Activated CD4-positive, alpha-beta memory T cell treated with anti-CD3 and anti-CD28 coated beads for 36 hours (primary cell): ENCODE data around the gene GAL3ST2. TPM values are rescaled to one million over a fixed set of nuclear protein-coding genes. Genes with fewer than 3 reads are reported as not detected.

Experiments
- CTCF ChIA-PET: fragments of 350-600 bp; sonication (Branson Sonifier 250); formaldehyde crosslinking; loops from one replicate; lab custom pipeline; 2021; ENCODE audit warnings: antibody characterized with exemption, inconsistent platforms; lab: Charles Lee
- POLR2A ChIA-PET: fragments of 350-600 bp; sonication (Branson Sonifier 250); formaldehyde crosslinking; loops from one replicate; lab custom pipeline; 2021; ENCODE audit warnings: antibody characterized with exemption; lab: Charles Lee
- DNase-seq: peaks from one replicate; pipeline ENCODE4 v3.0.0-alpha.2; 2020
- H3K27ac Mint-ChIP-seq: one replicate; pipeline ENCODE4 v1.8.0; 2021; ENCODE audit warnings: mixed read lengths
- H3K27me3 Mint-ChIP-seq: one replicate; pipeline ENCODE4 v1.8.0; 2021; ENCODE audit warnings: mixed read lengths
- H3K36me3 Mint-ChIP-seq: one replicate; pipeline ENCODE4 v1.8.0; 2021; ENCODE audit warnings: mixed read lengths
- H3K4me1 Mint-ChIP-seq: one replicate; pipeline ENCODE4 v1.8.0; 2021; ENCODE audit warnings: low read depth, mixed read lengths
- H3K4me3 Mint-ChIP-seq: one replicate; pipeline ENCODE4 v1.8.0; 2021; ENCODE audit warnings: mild to moderate bottlenecking, mixed read lengths
- H3K9me3 Mint-ChIP-seq: one replicate; pipeline ENCODE4 v1.8.0; 2021; ENCODE audit warnings: mixed read lengths
- intact Hi-C: fragments of 100-400 bp; cut with micrococcal nuclease; formaldehyde crosslinking; loops from one replicate; pipeline ENCODE4 v1.15.1; 2023
- total RNA-seq, 2 experiments: library from RNA; stranded (reverse); gene quantifications; one replicate each; pipeline ENCODE4 v1.2.3, GENCODE V29; 2021

The GAL3ST2 gene
- total RNA-seq, 2 experiments from 2014 or later, result 0.65 to 0.93 TPM

DNA sequence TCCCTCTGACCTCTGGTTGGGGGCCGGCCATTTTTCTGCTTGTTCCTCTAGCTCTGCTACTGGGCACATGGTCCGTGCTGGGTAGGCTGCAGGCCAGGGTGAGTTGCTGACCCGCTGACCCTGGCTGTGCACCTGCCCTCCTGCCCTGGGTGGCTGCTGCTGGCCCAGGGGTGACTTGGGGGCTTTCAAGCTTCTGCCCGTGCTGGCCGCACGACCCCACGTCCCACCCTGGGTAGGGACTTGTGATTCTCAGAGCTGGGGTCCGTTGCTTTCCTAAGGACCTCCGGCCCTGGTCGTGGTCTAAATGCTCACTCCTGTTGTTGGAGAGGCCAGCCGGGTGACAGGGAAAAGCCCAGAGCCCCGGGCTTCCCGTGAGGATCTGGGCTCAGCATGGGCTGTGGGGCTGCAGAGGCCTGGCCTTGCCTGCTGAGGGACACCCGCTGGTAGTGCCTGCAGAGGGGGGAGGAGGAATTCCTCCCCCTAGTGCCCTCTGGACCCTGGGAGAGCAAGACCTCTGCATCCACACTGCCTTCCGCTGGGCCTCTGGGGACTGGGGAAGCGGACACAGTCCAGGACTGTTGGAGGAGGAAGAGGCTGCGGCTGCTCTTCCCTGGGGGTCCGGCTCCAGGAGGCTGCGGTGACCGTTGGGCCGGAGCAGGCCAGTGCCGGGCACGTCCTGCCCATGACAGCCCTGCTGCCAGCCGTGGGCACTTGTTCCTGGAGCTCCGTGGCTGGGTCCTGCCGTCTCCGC lies 6.3 kb upstream of the GAL3ST2 start:
- no peak for DNase-seq
- no peak overlapping the region for H3K4me3 Mint-ChIP-seq
- no peaks in the 10 kb centered on the region for H3K36me3 Mint-ChIP-seq
- CTCF ChIA-PET, result no interaction called here
- H3K9me3 Mint-ChIP-seq, result no peaks in the 10 kb centered on the region
- POLR2A ChIA-PET, result no interaction called here
- H3K27ac Mint-ChIP-seq, result no peak overlapping the region
- intact Hi-C loops, result no loop called here
- no peaks in the 10 kb centered on the region for H3K27me3 Mint-ChIP-seq
- H3K4me1 Mint-ChIP-seq, result peaks cover 6% of the 10 kb centered on the region

DNA sequence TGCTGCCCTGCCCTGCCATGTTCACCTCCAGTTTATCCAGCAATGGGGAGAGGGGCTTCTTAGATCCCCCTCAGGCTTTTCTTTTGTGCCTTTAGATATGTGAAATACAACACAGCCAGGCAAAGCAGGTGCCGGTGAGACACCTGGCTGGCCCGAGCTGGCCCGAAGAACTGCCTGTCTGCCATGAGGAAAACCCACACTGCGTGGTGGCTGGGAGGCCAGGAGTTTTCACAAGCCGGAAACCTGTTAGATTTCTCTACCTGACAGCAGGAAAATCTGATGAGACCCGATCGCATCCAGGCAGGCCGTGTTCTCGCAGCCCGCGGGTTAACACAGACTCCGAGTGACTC lies 5.7 kb upstream of the GAL3ST2 start:
- no peak for DNase-seq
- Mint-ChIP-seq H3K36me3 (no peaks in the 10 kb centered on the region), H3K27ac (no peak overlapping the region), H3K4me1 (peaks cover 6% of the 10 kb centered on the region), H3K27me3 (no peaks in the 10 kb centered on the region), H3K9me3 (no peaks in the 10 kb centered on the region), H3K4me3 (no peak overlapping the region)
- ChIA-PET CTCF (no interaction called here), POLR2A (interaction anchor here (0.8 to 1.0 kb wide), 2 partner anchors 8 to 31 kb away, joined by 3 read pairs; no protein-coding TSS in a partner anchor)
- intact Hi-C loops, result no loop called here

DNA sequence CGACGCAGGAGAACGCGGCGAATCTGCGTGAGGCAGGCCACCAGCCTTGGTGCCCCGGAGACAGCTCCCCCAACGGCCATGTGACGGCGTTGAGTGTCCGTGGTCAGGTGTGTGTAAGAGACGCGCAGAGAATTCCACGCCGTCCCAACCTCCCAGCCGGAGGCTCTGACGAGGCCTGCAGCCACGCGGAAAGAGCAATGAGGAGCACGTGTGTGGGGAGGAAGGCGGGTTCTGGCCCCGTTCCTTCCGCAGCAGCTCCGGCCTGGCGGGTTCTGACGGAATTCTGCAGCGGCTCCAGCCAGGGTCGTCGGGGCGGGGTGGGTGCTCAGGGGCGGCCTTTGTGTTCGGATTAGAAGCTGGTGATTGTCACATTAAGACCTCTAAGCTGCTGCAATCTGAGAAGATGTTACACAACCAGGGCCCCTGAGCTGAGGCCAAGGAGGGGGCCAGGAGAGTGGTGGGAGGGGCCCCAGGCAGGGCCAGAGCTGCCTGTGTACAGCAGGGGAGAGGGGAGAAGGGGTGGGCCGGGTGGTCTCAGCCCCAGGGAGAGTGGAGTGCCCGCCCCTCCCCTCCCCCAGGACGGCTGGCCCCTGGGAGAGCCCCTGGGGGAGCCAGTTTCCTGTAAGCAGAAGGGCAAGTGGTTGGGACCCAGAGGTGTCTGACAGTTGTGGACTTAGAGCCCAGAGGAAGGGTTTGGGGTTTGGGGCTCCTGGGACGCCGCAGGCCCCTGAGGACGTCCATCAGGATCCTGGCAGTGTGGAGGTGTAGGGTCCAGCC lies 5.1 kb upstream of the GAL3ST2 start:
- Mint-ChIP-seq H3K36me3 (no peaks in the 10 kb centered on the region), H3K27ac (peak overlapping the region; percentile 21), H3K4me3 (no peak overlapping the region), H3K9me3 (no peaks in the 10 kb centered on the region), H3K4me1 (peaks cover 6% of the 10 kb centered on the region), H3K27me3 (no peaks in the 10 kb centered on the region)
- POLR2A ChIA-PET, result interaction anchor here (0.8 to 1.0 kb wide), 2 partner anchors 8 to 32 kb away, joined by 3 read pairs; no protein-coding TSS in a partner anchor
- peak; percentile 8 for DNase-seq
- intact Hi-C loops, result loop anchor here (1.0 kb wide), 1 partner anchor 17 kb away; no protein-coding TSS in a partner anchor
- CTCF ChIA-PET, result no interaction called here

DNA sequence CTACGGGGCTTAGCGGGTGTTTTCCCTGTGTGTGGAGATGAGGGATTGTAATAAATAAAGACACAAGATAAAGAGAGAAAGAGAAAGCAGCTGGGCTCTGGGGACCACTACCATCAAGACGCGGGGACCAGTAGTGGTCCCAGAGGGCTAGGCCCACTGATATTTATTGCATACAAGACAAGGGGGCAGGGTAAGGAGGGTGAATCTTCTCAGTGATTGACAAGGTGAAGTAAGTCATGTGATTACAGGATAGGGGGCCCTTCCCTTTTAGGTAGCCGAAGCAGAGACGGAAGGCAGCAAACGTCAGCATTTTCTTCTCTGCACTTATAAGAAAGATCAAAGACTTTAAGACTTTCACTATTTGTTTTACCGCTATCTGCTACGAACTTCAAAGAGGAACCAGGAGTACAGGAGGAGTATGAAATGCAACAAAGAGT lies 4.5 kb upstream of the GAL3ST2 start:
- no peaks in the 10 kb centered on the region for H3K27me3 Mint-ChIP-seq
- CTCF ChIA-PET, result no interaction called here
- H3K9me3 Mint-ChIP-seq, result no peaks in the 10 kb centered on the region
- POLR2A ChIA-PET, result interaction anchor here (1.0 kb wide), 2 partner anchors 9 to 86 kb away, joined by 3 read pairs; partner anchors contain the start of gene DTYMK
- peak; percentile 57 for DNase-seq
- H3K4me1 Mint-ChIP-seq, result peaks cover 6% of the 10 kb centered on the region
- no peaks in the 10 kb centered on the region for H3K36me3 Mint-ChIP-seq
- peak overlapping the region; percentile 21 for H3K27ac Mint-ChIP-seq
- intact Hi-C loops, result loop anchor here (1.0 kb wide), 1 partner anchor 16 kb away; no protein-coding TSS in a partner anchor
- H3K4me3 Mint-ChIP-seq, result no peak overlapping the region

DNA sequence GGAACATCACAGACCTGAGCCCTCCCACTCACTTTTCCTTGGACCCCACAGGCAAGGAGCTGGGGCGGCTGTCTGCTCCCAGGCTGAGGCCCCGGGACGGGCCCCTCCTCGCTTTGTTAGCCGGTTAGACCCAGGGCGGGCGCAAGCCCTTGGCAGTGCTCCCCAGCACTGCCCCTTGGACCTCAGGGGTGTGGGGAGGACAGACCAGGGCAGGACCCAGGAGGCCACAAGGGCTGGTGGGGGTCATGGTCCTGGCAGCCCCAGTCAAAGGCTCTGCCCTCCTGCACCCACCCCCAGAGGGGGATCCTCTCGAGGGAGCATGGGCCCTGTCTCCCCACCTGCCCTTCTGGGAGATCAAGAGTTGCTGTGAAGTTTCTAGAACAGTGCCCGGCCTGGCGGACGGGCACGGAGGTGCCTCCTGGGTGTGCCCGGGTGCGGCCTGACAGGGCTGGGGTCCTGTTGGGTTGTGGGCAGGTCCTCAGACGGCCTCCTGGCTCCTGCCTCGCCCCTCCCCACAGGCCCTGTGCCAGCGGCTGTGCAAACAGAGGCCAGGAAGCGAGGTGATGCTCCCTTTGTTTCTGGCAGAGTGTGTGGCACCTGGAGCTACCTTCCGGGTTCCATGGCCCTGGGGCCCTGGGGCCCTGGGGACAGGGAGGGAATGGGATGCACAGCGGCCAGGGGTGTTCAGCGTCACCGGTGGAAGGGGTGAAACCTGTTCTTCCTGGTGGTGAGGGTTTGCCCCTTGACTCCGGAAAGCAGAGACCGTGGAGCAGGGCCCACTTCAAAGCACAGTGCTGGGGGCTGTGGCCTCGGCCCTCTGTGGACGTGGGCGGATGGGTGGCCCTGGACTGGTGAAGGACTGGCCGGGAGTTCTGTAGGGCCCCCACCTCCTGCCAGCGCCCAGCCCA lies 2.9 kb upstream of the GAL3ST2 start:
- H3K4me3 Mint-ChIP-seq, result no peak overlapping the region
- DNase-seq, result peak; percentile 7
- H3K27ac Mint-ChIP-seq, result no peak overlapping the region
- no peaks in the 10 kb centered on the region for H3K9me3 Mint-ChIP-seq
- H3K4me1 Mint-ChIP-seq, result peaks cover 6% of the 10 kb centered on the region
- no peaks in the 10 kb centered on the region for H3K27me3 Mint-ChIP-seq
- CTCF ChIA-PET, result no interaction called here
- intact Hi-C loops, result no loop called here
- POLR2A ChIA-PET, result interaction anchor here (0.8 kb wide), 1 partner anchor 71 kb away, joined by 3 read pairs; no protein-coding TSS in a partner anchor
- no peaks in the 10 kb centered on the region for H3K36me3 Mint-ChIP-seq

DNA sequence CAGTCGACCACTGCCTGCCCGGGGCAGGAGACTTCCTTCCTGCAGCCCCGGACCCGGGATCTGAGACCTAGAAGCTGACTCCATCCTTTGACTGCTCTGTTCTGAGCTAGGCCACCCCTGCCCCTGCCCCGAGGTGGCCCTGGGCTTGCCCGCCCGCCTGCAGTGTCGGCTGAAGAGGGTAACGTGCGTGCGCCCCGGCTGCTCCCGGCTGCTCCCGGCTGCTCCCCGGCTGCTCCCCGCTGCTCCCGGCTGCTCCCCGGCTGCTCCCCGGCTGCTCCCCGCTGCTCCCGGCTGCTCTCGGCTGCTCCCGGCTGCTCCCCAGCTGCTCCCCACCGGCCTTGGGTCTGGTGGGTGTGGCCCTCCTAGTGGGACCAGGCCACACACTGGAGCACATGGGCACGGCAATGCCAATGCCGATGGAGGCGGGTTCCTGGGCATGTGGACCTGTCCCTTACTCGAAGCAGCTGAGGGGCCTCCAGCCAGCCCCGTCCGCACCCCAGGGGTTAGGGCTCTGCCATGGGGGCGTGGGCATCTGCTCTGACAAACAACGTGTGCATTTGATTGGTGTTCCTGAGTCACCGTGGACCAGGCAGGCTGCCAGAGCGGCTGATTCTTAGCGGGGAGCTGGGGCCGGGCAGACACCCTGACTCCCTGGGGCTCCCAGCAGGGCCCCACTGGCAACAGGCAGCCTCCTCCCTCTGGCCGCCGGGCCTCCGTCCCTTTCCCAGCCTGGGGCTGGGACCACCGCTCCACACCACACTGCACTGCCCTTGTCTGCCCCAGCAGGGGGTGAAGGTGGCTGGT lies 2.0 kb upstream of the GAL3ST2 start:
- no peak overlapping the region for H3K27ac Mint-ChIP-seq
- H3K4me3 Mint-ChIP-seq, result no peak overlapping the region
- peak; percentile 7 for DNase-seq
- peaks cover 6% of the 10 kb centered on the region for H3K4me1 Mint-ChIP-seq
- intact Hi-C loops, result no loop called here
- ChIA-PET CTCF (no interaction called here), POLR2A (interaction anchor here (0.6 kb wide), 1 partner anchor 13 kb away, joined by 3 read pairs; no protein-coding TSS in a partner anchor)
- no peaks in the 10 kb centered on the region for H3K27me3 Mint-ChIP-seq
- H3K36me3 Mint-ChIP-seq, result no peaks in the 10 kb centered on the region
- no peaks in the 10 kb centered on the region for H3K9me3 Mint-ChIP-seq

DNA sequence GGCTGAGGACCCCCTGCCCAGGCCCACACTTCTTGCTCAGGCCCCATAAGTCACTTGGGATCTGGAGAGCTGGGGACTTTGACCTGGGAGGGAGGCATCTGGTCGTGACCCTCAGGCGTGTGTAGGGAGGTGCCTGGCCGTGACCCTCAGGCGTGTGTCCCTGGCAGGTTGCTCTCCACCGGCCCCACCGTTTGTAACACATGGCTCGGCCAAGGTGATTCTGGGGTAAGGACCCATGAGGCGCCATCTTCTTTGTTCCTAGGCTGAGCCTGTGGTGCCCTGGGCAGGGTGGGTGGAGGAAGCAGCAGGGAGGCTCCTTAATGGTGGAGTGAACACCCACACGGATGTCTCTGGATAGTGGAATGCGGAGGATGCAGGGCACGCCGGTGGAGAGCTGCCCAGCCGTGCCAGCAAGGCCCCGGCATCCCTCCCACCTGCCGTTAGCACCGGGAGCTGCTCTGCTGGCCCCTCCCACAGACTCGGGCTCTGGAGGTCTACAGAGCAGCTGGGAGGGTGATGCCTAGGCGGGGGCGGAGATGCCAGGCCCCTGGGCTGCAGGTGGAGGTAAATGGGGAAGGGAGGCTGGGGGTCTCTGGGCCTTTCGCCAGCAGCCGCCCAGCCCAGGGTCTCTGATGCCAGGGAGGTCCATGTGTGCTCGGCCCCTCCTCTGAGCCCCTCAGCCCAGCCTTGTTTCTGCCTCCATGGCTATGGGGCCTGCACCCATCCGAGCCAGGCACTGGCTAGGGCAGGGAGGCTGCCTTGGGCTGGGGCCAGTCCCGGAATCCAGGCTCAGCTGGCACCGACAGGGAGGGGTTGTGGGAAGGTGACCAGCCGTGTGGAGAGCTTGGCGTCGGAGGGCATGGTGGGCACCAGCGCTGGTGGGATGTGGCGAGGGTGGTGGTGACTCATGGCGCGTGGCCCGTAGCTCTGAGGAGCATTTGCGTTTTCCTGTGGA lies 1.1 kb upstream of the GAL3ST2 start:
- Mint-ChIP-seq H3K27ac (no peak overlapping the region), H3K36me3 (no peaks in the 10 kb centered on the region), H3K4me1 (peaks cover 6% of the 10 kb centered on the region), H3K9me3 (peaks cover 2% of the 10 kb centered on the region), H3K27me3 (no peaks in the 10 kb centered on the region), H3K4me3 (no peak overlapping the region)
- CTCF ChIA-PET, result no interaction called here
- peak; percentile 7 for DNase-seq
- POLR2A ChIA-PET, result interaction anchor here (0.6 kb wide), 1 partner anchor 12 kb away, joined by 3 read pairs; no protein-coding TSS in a partner anchor
- intact Hi-C loops, result no loop called here

DNA sequence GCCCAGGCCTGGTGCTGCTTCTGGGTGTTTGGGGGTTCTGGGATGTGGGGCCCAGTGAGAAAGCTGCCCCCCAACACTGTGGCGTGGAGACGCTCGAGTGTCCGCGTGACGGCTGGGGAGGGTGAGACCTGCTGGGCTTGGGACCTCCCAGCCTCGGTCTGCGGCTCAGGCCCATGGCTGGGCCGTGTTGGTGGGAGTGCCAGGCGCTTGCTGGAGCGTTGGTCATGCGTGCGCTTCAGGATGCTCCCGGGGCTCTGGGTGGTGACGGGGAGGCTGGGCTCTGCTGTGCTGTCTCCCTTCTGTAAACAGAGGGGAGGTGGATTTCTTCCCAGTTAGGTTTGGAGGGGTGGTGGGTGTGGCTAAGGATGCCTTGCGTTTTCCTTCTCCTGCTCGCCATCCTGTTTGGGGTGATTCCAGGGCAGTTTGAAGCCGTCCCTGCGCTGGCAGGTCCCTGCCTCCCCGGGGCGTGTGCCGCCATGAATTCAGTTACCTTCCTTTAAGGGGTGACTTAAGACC lies 606 bp downstream of the GAL3ST2 start:
- H3K9me3 Mint-ChIP-seq, result peaks cover 10% of the 10 kb centered on the region
- H3K27me3 Mint-ChIP-seq, result no peaks in the 10 kb centered on the region
- no peak overlapping the region for H3K27ac Mint-ChIP-seq
- intact Hi-C loops, result no loop called here
- POLR2A ChIA-PET, result no interaction called here
- CTCF ChIA-PET, result no interaction called here
- H3K4me3 Mint-ChIP-seq, result no peak overlapping the region
- peaks cover under 1% of the 10 kb centered on the region for H3K4me1 Mint-ChIP-seq
- DNase-seq, result no peak
- peaks cover 4% of the 10 kb centered on the region for H3K36me3 Mint-ChIP-seq

DNA sequence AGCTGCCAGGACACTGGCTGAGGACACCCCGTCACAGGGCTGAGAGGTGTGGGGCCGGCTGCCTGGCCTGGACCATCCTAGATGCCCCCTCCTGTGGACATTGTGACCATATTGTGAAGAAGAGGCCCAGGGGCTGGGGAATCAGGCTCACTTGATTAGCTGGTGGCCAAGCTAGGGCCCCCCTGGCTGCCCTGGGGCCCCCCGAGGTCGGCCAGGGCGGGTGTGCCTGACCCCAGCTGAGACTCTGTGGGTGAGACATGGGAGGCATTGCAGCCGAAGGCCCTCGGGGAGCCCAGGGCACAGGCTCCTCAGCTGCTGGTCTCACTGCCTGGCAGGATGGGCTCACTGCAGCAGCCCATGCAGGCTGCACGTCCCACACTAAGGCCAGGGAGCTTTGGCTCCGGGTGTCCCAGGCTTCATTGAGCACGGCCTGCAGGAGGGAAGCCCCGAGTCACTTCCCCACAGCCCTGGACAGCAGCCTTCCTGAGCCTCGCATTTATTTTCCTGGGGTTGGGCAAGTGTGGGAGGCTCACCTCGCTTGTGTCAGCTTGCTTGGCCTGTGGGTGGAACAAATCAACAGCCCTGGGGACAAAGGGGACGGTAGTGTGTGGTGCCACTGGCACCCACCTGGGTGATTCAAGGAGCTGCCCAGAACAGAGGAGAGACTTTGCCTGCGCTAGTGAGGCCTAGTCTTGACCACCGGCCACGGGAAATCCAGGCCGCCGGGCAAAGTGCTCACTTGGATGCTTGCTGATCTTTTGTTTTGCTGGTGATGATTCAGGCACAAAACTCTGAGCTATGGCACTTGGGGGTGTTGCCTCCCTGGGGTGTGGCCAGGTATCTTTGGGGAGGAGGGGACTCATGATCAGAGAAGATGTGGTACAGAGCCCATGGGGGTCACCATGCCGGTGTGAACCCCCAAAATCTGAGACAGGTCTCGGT lies 1.3 kb downstream of the GAL3ST2 start:
- Mint-ChIP-seq H3K4me3 (no peak overlapping the region), H3K9me3 (peaks cover 10% of the 10 kb centered on the region), H3K4me1 (no peaks in the 10 kb centered on the region), H3K27ac (no peak overlapping the region), H3K36me3 (peaks cover 4% of the 10 kb centered on the region), H3K27me3 (no peaks in the 10 kb centered on the region)
- intact Hi-C loops, result no loop called here
- ChIA-PET POLR2A (interaction anchor here (0.6 kb wide), 1 partner anchor 35 kb away, joined by 3 read pairs; no protein-coding TSS in a partner anchor), CTCF (interaction anchor here (0.9 kb wide), 1 partner anchor 100 kb away, joined by 5 read pairs; no protein-coding TSS in a partner anchor)
- peak; percentile 5 for DNase-seq
